ENCODE results near the gene MRGPRF.
A peak's percentile ranks its signal among the peaks of the same experiment; 100 is the strongest.

Gene MRGPRF

GRCh38 chr11:68965901-68966853, 46.9 kb downstream of the MRGPRF start:
- Mint-ChIP-seq H3K4me3 (no peak overlapping the region), H3K27me3 (peaks cover 5% of the 10 kb centered on the region), H3K36me3 (ENCODE audit: low read depth) (no peaks in the 10 kb centered on the region), H3K9me3 (no peaks in the 10 kb centered on the region), H3K27ac (no peak overlapping the region), H3K4me1 (peaks cover 7% of the 10 kb centered on the region)
- DNase-seq, result no peak
- no peak for ATAC-seq

GRCh38 chr11:68963779-68964178, 49.3 kb downstream of the MRGPRF start:
- Mint-ChIP-seq H3K27ac (no peak overlapping the region), H3K4me3 (no peak overlapping the region), H3K36me3 (ENCODE audit: low read depth) (no peaks in the 10 kb centered on the region), H3K4me1 (peaks cover 7% of the 10 kb centered on the region), H3K27me3 (peaks cover 5% of the 10 kb centered on the region), H3K9me3 (no peaks in the 10 kb centered on the region)
- ATAC-seq (no peak), DNase-seq (no peak)

GRCh38 chr11:68962527-68963250, 50.4 kb downstream of the MRGPRF start:
- Mint-ChIP-seq H3K36me3 (ENCODE audit: low read depth) (no peaks in the 10 kb centered on the region), H3K27ac (peak overlapping the region; percentile 65), H3K9me3 (no peaks in the 10 kb centered on the region), H3K4me1 (peaks cover 7% of the 10 kb centered on the region), H3K4me3 (no peak overlapping the region), H3K27me3 (no peaks in the 10 kb centered on the region)
- DNase-seq, result no peak
- no peak for ATAC-seq

- ATAC-seq (no peak), DNase-seq (no peak)
- Mint-ChIP-seq H3K27ac (no peak overlapping the region), H3K27me3 (no peaks in the 10 kb centered on the region), H3K36me3 (ENCODE audit: low read depth) (peaks cover 2% of the 10 kb centered on the region), H3K4me1 (peaks cover 7% of the 10 kb centered on the region), H3K9me3 (no peaks in the 10 kb centered on the region), H3K4me3 (no peak overlapping the region)
These were observed 51.8 kb downstream of the MRGPRF start for GRCh38 chr11:68961245-68961644.

- Mint-ChIP-seq H3K4me1 (peaks cover 7% of the 10 kb centered on the region), H3K9me3 (no peaks in the 10 kb centered on the region), H3K27ac (no peak overlapping the region), H3K4me3 (no peak overlapping the region), H3K27me3 (no peaks in the 10 kb centered on the region), H3K36me3 (ENCODE audit: low read depth) (peaks cover 2% of the 10 kb centered on the region)
- DNase-seq (no peak), ATAC-seq (no peak)
These were observed 52.6 kb downstream of the MRGPRF start for GRCh38 chr11:68960294-68961071.

GRCh38 chr11:68959465-68960293, 53.4 kb downstream of the MRGPRF start:
- ATAC-seq (no peak), DNase-seq (no peak)
- H3K4me1 Mint-ChIP-seq, result peaks cover 10% of the 10 kb centered on the region
- H3K9me3 Mint-ChIP-seq, result no peaks in the 10 kb centered on the region
- H3K27me3 Mint-ChIP-seq, result peaks cover 2% of the 10 kb centered on the region
- no peak overlapping the region for H3K27ac Mint-ChIP-seq
- peaks cover 2% of the 10 kb centered on the region for H3K36me3 Mint-ChIP-seq (ENCODE audit: low read depth)
- no peak overlapping the region for H3K4me3 Mint-ChIP-seq

- Mint-ChIP-seq H3K36me3 (ENCODE audit: low read depth) (peaks cover 2% of the 10 kb centered on the region), H3K27me3 (peaks cover 2% of the 10 kb centered on the region), H3K4me3 (no peak overlapping the region), H3K4me1 (peaks cover 10% of the 10 kb centered on the region), H3K9me3 (no peaks in the 10 kb centered on the region), H3K27ac (no peak overlapping the region)
- DNase-seq, result no peak
- ATAC-seq, result no peak
These were observed 54.8 kb downstream of the MRGPRF start for GRCh38 chr11:68958211-68958610.

GRCh38 chr11:68956547-68957254, 56.3 kb downstream of the MRGPRF start:
- H3K36me3 Mint-ChIP-seq (ENCODE audit: low read depth), result peaks cover 2% of the 10 kb centered on the region
- DNase-seq (no peak), ATAC-seq (no peak)
- H3K27me3 Mint-ChIP-seq, result peaks cover 2% of the 10 kb centered on the region
- no peak overlapping the region for H3K4me3 Mint-ChIP-seq
- peaks cover 3% of the 10 kb centered on the region for H3K4me1 Mint-ChIP-seq
- no peaks in the 10 kb centered on the region for H3K9me3 Mint-ChIP-seq
- no peak overlapping the region for H3K27ac Mint-ChIP-seq

- Mint-ChIP-seq H3K4me3 (no peak overlapping the region), H3K9me3 (no peaks in the 10 kb centered on the region), H3K27ac (no peak overlapping the region), H3K4me1 (peaks cover 3% of the 10 kb centered on the region), H3K27me3 (peaks cover 2% of the 10 kb centered on the region), H3K36me3 (ENCODE audit: low read depth) (peaks cover 2% of the 10 kb centered on the region)
- DNase-seq, result peak; percentile 50
- peak; percentile 44 for ATAC-seq
These were observed 56.9 kb downstream of the MRGPRF start for GRCh38 chr11:68956142-68956541.

GRCh38 chr11:68955607-68955958, 57.5 kb downstream of the MRGPRF start:
- Mint-ChIP-seq H3K4me3 (no peak overlapping the region), H3K27ac (no peak overlapping the region), H3K27me3 (peaks cover 2% of the 10 kb centered on the region), H3K36me3 (ENCODE audit: low read depth) (peaks cover 2% of the 10 kb centered on the region), H3K9me3 (no peaks in the 10 kb centered on the region), H3K4me1 (peaks cover 3% of the 10 kb centered on the region)
- ATAC-seq, result no peak
- DNase-seq, result no peak

GRCh38 chr11:68954836-68955606, 58.0 kb downstream of the MRGPRF start:
- Mint-ChIP-seq H3K27ac (no peak overlapping the region), H3K9me3 (no peaks in the 10 kb centered on the region), H3K4me1 (peaks cover 3% of the 10 kb centered on the region), H3K27me3 (peaks cover 2% of the 10 kb centered on the region), H3K4me3 (no peak overlapping the region), H3K36me3 (ENCODE audit: low read depth) (peaks cover 2% of the 10 kb centered on the region)
- DNase-seq (no peak), ATAC-seq (peak; percentile 13)
